Fibroblast of villous mesenchyme (primary cell): ENCODE data around the gene SNN. TPM values are rescaled to one million over a fixed set of nuclear protein-coding genes. Genes with fewer than 3 reads are reported as not detected.

Source experiments
- DNase-seq: peaks from one replicate; pipeline ENCODE4 v3.0.0-alpha.2; 2010; ENCODE audit warnings: low read depth
- H3K4me3 ChIP-seq: 2 replicates; pipeline ENCODE4 v1.5.1; 2011; ENCODE audit warnings: low read depth, mild to moderate bottlenecking, low read length
- total RNA-seq: library from RNA; depleted of rRNA; stranded (reverse); fragments of >200 nt; gene quantifications from 2 replicates; pipeline ENCODE4 v1.2.3, GENCODE V29; 2012
- TF ChIP-seq, protein P1 (sequence below): IDR thresholded peaks from 2 replicates; pipeline ENCODE4 v1.5.1; 2012; ENCODE audit warnings: low read depth, mild to moderate bottlenecking, low read length; ENCODE audit not compliant: insufficient read depth

SNN gene
- total RNA-seq, 1 donor, result 13.0 TPM

- no peak for DNase-seq
- H3K4me3 ChIP-seq, result no peak overlapping the region
- TF ChIP-seq, protein P1, sequence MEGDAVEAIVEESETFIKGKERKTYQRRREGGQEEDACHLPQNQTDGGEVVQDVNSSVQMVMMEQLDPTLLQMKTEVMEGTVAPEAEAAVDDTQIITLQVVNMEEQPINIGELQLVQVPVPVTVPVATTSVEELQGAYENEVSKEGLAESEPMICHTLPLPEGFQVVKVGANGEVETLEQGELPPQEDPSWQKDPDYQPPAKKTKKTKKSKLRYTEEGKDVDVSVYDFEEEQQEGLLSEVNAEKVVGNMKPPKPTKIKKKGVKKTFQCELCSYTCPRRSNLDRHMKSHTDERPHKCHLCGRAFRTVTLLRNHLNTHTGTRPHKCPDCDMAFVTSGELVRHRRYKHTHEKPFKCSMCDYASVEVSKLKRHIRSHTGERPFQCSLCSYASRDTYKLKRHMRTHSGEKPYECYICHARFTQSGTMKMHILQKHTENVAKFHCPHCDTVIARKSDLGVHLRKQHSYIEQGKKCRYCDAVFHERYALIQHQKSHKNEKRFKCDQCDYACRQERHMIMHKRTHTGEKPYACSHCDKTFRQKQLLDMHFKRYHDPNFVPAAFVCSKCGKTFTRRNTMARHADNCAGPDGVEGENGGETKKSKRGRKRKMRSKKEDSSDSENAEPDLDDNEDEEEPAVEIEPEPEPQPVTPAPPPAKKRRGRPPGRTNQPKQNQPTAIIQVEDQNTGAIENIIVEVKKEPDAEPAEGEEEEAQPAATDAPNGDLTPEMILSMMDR, result no peak
Measured at GRCh38 chr16:11692651-11693050, 24.4 kb downstream of the SNN start.

DNA sequence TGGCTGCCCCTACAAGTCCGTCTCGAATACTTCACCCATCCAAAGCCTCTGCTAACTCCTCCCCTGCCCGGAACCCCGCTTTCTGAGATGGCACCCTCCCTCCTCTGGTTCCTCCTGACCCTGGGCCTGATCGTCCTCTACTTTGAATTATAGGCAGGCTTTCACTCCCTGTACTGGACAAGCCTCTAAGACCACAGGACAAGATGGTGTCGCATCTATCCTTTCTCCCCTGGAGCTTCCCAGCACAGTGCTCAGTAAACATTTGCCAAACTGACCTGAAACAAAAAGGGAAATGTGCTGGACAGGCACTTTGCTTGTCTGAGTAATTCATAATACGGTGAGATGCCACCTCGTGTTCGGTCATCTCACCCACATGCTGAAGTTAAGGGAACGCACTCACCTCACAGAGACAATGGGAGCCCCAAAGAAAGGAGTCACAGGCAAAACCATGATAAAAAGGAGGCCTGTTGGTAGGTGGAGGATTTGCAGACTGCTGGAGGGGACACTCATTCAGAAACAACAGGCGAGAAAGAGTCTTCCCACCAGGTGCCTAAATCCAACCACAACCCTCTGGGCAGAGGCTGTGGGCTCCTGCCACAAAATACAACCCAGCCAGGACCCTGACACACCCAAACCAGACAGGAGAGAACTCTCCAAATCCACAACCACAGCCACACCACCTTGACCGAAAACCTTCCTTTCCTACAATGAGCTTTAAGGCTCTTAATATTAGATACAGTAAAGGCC, 28.2 kb downstream of the SNN start:
- DNase-seq, result no peak
- H3K4me3 ChIP-seq, result no peak overlapping the region
- TF ChIP-seq, protein P1, result no peak

DNA sequence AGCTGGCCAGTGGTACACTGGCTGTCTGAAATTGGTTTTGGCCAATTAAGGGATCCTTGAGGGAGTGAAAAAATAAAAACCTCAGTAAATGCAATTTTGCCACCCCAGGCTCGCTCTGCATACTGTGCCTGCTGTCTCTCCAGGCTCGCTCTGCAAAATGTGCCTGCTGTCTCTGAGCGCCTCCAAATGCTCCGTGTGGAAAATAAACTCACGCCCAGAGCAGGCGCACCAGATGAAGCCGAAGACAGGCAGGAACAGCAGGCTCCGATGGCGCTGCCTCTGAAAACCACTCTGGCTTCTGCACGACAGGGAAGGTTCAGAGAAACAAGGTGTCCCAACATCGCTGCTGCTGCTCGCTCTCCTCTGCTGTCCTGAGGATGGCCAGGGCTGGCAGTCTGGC, 29.1 kb downstream of the SNN start:
- no peak overlapping the region for H3K4me3 ChIP-seq
- TF ChIP-seq, protein P1, result no peak
- no peak for DNase-seq

- DNase-seq, result no peak
- TF ChIP-seq, protein P1, result no peak
- H3K4me3 ChIP-seq, result no peak overlapping the region
Measured at GRCh38 chr16:11698271-11698689, 30.0 kb downstream of the SNN start.

DNA sequence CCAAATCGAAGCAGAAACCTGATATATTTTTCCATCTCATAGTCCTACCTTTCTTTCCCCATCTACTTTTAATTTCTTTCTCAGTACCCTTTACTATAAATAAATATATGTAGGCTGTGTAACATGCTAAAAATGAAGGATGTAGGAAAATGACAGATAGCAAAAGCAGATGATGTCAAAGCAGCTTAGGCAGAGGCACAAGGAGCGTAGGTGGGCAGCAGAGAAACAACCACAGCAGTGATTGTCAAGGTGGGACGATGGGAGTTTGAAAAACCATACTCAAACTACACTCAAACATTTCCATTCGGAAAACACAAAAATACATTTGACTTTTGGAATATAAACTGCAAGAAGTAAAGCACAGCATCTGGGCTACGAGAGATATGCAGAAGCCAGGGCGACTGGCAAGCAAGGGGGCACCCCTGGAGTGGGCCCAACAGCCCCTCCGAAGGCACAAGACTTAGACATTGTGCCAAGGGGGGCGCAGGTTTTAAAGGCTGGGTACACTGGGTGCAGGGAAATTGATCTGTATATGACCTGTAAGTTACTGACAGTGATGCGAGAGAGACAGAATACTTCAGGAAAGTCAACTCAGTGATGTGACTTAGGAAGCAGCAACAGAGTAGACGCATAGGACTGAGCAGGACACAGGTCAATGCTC, 31.1 kb downstream of the SNN start:
- TF ChIP-seq, protein P1, result no peak
- no peak overlapping the region for H3K4me3 ChIP-seq
- no peak for DNase-seq

- DNase-seq, result peak; percentile 88
Measured at GRCh38 chr16:11700264-11701029, 32.2 kb downstream of the SNN start.

More at GRCh38 chr16:11700264-11701029, 32.2 kb downstream of the SNN start:
- TF ChIP-seq, protein P1, result no peak
- no peak overlapping the region for H3K4me3 ChIP-seq
